ENCODE results near the gene ITPR1.

The ITPR1 gene

DNA sequence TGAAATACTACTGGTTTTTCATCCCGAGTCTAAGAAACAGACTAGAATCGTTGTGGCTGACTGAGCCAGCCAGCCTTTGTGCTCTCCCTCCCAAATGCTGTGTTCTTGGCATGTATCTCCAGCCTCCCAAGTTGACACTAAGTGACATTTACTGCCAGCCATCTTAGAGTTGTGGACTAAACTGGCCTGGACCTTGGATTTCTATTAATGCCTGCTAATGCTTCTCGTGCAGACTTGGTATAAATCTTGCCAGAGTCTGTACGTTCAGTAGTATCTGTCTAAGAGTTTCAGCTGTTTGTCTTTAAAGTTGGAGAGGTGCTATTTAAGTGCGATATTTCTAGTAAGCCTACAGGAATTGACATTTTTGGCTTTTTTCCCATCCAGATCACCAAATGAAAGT is 319.4 kb downstream of the ITPR1 start:
- DNase-seq (ENCODE audit: low read depth, low spot score), result no peak

DNA sequence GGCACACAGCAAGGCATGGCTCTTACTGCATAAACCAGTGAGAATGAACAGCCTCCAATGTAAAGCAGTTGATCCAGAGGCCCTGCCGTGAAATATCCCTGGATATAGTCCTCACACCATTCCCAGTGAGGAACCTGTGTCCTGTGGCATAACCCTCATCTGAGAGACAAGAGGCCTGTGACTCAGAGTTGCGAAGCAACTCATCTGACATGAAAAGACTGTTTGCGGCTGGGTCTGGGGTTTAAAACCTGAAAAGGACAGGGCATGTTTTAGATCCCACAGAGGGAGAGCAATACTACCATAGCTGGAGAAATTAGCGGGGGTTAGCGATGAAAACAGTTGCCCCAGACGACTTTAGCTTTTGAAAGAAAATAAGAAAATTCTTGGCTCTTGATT is 320.8 kb downstream of the ITPR1 start:
- DNase-seq (ENCODE audit: low read depth, low spot score), result no peak

DNA sequence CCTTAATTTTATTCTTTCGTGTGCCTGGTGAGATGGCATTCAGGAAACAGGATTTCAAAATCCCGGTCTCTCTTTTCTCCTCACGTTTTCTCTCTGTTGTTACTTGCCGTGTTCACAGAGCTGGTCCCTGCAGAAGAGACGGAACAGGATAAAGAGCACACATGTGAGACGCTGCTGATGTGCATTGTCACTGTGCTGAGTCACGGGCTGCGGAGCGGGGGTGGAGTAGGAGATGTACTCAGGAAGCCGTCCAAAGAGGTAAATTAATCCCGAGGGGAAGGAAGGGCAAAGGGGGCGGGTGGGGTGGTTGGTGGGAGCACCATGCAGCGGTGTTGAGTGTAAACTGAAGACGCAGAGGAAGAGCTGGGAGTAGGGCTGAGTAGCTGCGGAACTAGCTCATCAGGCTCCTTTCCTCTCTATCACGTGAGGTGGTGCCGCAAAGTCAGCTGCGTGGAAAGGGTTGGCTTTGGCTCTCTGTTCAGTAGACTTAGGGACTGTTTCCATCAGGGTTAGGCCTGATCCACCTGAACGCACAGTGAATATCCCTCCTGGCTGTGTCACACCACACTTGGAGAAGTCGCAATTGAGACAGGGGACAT is 321.3 kb downstream of the ITPR1 start:
- DNase-seq (ENCODE audit: low read depth, low spot score), result no peak

DNA sequence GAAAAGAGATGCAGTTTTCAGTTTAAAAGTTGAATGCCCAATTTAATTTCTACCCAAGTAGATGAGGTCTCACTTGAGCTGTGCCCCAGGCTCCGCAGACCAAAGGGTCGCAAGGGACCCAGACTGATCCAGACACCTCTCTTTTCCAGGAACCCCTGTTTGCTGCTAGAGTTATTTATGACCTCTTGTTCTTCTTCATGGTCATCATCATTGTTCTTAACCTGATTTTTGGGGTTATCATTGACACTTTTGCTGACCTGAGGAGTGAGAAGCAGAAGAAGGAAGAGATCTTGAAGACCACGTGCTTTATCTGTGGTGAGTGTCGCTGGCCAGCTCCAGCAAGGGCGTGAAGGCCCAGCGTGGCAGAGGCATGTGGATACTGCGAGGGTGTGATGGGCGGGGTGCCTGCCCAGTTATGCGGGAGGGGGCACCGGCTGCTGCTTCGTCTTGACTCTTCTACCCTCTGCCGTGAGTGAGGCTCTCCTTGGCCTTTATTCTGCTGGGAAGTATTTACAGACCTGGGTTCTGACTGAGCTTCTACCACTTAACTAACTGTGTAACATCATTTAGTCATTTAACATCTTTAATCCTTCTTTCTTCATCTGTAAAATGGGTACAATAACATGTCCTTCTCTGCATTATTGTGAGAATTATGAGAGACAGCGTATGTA is 321.9 kb downstream of the ITPR1 start:
- no peak for DNase-seq (ENCODE audit: low read depth, low spot score)

DNA sequence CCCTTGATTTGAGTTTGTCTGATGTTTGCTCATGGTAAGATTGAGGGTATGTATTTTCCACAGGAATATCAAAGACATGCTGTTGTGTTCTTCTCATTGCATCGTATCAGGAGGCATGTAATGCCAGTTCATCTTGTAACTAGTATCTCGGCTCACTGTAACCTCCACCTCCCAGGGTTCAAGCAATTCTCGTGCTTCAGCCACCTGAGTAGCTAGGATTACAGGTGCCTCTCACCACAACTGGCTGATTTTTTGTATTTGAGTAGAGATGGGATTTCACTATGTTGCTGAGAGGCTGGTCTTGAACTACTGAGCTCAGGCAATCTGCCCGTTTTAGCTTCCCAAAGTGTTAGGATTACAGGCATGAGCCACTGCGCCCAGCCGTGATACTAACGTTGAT is 323.2 kb downstream of the ITPR1 start:
- no peak for DNase-seq (ENCODE audit: low read depth, low spot score)

DNA sequence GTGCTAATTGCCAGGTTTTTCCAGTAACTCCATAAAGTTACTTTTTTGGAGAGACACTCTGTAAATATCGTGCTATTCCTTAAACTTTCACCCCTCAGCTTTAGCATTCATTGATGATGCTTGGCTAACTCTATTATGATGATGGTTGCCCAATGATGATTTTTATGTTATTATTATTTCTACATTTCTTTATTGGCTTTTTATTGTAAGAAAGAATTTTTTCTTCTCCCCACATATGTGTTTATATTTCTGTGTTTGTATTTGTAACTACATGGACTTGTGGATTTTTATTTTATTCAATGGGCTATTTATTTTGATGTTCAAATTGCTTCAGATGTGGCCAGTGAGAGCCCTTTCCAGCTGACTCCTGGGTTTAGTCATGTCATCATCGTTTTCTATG is 323.6 kb downstream of the ITPR1 start:
- no peak for DNase-seq (ENCODE audit: low read depth, low spot score)

DNA sequence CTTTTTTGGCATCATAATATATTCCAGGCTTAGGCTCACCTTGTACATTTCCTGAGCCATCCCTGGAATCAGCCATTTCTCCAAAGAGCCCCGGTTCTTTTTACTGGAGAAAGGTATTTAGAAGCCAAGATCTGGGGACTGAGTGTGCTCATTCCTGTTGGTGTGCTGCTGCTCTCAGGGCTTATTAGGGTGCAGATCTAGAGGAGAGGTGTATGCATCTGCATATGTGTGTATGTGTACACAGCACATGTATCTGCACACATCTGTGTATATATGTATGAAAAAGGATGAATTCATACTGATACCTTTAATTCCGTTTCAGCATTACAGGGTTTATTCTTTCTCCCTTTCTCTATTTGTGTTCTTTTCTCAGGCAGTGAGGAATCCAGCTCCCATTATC is 324.0 kb downstream of the ITPR1 start:
- DNase-seq (ENCODE audit: low read depth, low spot score), result no peak

DNA sequence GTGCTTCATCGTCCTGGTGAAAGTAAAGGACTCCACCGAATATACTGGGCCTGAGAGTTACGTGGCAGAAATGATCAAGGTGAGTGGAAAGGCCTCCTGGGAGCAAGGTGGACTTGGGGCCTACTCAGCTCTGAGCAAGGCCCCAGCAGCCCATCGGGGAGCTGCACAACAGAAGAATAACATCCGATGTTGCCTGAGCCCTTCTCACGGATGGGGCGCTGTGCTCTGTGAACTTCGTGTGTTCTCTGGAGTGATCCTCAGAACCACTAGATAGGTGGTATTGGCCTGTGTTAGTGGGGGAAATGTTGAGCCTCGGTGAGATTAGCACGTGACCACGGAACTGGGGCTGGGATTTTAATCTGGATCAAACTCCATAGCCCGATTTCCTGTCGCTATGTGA is 325.0 kb downstream of the ITPR1 start:
- DNase-seq (ENCODE audit: low read depth, low spot score), result no peak

DNA sequence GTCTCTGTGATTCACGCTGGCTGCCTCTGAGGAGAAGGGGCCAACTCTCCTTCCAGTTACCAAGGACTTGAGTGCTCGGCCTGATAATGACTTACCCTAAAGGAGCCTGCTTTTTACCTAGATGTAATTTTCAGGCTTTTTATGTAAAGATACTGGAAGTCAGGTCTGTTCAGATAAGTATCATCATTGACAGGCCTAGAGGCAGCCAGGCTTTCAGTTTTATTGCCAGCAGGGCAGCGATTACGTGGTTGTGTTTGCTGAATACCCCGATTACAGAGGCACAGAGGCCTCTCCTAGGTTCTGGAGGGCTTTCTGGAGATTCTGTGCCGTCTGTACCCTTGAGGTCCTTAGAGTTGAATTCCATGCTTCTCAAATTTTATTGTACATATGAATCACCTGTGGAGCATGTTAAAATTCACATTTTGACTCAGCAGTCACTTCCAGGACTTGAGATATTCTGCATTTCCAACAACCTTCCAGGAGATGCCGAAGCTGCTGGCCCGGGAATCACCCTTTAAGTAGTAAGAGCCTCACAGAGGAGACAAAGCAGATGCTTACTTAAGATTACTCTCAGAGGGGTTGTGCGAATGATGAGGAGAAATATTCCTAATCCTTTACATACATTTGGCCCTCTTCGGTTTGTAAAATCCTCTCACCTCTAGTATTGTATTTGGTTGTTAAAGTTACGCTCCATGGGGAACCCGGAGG is 326.0 kb downstream of the ITPR1 start:
- DNase-seq (ENCODE audit: low read depth, low spot score), result no peak

DNA sequence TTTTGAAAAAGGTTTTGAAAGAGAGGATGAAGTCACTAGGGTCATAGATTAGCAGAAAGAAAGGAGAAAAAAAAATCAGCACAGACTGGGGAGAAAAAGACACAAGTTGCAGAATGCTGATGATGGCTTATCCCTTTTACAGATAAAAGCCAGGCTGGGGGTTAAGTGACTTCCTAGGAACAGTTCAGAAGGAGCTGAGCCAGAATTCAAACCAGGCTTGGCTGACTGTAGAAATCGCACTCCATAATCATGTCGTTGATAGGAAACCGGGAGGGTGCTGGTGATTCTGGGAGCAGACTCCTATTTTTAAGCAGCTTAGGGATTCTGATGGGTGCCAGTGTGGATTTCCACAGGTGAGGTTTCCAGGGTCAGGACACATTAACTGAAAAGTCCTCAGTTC is 326.6 kb downstream of the ITPR1 start:
- DNase-seq (ENCODE audit: low read depth, low spot score), result no peak

DNA sequence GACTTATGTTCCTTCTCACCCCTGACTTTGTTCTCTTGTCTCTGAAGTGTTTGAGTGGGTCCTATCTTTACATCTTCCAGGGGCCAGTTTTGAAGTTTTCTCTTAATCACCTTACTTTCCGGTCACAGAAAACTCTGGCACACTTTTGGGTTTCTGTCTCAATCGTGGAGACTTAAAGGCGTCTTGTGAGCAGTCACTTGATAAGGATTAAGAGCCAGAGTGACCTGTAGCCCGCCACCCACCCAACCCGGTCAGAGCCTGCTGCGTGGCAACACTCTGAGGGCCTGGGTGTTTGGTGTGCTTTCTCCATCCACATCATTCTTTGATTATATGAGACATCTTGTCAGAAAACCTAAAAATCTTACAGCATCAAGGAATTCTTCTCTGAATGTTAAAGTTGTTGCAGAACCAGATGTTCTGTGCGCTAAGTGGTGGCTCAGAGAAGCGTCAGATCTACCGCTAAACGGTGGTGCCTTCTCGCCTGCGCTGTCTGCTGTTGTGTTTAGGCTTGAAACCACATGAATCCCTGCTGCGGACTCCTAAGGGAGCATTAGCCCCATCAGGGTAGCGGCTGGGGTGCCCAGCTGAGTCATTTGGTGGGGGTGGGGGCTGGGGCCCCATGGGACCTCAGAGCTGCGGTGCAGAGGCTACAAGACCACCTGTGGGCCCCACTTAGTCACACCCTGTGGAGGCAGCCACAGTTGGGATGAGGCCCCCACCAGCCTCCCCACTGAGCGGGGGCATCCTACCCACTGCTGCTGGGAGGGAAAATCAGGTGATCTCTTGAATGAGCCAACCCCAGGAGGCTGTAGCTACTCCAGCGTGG is 327.4 kb downstream of the ITPR1 start:
- DNase-seq (ENCODE audit: low read depth, low spot score), result no peak

DNA sequence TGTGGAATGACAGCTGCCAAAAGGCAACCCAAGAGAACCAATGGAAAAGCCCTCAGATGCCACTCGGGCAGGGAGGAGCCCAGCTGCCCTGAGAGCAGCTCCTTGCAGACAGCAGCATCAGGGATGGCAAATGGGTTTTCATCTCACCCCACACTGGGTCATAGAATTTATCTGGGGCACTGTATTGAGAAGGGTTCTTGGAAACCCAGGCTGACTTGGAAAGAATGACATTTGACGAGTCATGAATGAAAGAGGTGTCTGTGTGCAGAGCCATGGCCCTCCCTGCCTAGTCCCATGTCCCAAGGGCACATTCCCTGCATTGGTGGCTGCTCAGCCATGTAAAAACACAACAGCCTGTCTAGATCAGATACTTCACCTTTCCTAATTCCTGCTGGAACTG is 328.2 kb downstream of the ITPR1 start:
- no peak for DNase-seq (ENCODE audit: low read depth, low spot score)

DNA sequence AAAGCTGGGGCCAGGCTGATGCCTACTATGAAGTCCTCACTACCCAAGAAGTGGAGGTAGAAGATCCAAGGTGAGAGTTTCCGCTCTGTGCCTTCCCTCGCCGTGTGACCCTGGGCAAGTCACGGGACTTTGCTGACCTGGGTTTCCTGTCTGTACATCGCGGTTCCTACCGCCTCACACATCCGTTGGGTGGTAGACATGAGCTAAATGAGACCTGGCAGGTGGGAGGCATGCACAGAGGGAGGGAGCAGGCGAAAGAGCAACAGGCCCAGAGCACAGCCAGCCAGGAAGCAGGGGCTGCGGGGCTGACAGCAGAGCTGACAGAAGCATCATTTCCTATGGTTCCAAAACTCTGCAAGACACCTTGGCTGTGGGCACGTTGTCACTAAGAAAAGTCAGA is 328.8 kb downstream of the ITPR1 start:
- no peak for DNase-seq (ENCODE audit: low read depth, low spot score)

DNA sequence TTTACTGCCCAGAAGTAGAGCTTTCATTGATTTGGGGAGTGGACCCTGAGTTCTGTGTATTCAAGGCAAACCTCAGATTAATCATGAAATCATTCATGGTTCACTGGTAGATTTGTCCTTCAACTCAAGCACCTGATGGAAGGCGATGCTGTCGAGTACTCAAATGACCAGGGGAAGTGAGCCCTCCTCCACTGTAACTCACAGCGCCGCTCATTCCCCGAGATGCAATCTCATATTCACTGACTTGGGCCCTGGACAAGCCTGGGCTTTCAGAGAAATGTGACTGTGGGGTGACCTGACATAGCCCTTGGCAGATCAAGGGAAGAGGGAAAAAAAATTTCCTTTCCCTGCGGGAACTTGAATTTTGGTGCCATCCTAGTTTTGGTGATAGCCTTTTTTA is 329.4 kb downstream of the ITPR1 start:
- no peak for DNase-seq (ENCODE audit: low read depth, low spot score)

DNA sequence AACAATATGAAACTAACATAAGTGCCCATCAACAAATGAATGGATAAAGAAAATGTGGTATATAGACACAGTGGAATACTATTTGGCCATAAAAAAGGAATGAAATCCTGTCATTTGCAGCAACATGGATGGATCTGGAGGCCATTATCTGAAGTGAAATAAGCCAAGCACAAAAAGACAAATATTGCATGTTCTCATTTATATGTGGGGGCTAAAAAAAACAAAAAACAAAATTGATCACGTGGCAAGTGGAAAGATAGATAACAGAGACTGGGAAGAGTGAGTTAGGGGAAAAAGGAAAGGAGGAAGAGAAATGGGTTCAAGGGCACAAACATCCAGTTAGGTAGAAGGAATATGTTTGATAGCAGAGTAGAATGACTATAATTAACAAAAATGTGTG is 330.2 kb downstream of the ITPR1 start:
- no peak for DNase-seq (ENCODE audit: low read depth, low spot score)

DNA sequence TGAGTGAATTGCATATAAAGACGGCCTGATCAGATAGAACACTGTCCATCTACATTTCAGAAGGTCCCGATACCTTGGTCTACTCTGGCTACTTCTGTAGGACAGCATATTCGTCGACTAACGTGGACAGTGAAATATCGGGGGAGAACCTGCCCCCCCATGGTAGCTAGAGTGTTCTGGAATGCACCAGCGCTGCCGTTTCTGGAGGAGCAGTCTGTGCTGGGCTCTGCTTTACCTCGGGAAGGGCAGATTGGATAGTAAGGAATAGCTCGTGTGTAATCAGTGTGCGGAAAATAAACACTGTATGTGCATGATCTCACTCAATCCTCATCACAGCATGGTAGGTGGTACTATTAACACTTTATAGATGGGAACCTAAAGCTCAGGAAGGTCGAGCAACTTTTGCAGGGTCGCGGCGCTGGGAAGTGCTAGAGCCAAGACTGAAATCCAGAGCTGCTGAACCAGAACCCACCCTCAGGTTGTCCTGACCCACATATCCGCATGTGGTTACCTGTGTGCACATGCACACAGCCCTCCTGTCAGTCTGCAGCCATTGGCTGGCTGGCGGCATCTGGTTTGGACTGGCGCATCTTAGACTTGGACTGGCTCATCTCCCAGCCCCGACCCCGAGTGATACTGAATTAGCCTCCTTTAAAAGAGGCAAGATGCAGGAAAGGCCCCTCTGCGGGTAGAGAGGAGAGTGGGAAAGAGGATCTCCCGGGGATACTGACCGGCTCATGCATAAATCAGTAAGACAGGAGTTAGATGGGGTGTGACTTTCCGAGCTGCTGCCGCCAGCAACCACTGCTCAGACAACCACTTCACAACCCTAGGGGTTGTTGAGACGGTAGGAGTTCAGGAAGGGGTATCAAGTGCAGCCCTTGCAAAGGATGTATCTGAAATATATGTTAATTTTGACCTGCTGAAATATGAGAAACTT is 331.1 kb downstream of the ITPR1 start:
- DNase-seq (ENCODE audit: low read depth, low spot score), result no peak

DNA sequence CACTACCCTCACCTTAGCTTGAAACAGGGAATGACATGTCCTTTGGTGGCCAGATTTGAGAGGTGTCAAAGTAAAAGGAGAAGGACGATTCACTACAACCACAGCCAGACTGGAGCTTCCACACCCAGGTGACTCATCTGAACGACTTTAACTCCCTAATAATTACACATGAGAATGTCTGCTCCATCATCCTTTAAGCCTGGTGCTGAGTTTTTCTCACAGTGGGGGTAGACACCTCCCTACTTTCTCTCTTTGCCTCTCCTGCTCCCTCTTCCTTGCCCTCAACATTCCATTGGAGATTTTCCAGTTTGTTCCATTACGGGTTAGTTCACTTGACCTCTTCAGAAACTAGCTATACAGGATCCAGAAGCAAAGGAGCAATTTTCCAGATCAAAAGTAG is 331.8 kb downstream of the ITPR1 start:
- DNase-seq (ENCODE audit: low read depth, low spot score), result no peak

DNA sequence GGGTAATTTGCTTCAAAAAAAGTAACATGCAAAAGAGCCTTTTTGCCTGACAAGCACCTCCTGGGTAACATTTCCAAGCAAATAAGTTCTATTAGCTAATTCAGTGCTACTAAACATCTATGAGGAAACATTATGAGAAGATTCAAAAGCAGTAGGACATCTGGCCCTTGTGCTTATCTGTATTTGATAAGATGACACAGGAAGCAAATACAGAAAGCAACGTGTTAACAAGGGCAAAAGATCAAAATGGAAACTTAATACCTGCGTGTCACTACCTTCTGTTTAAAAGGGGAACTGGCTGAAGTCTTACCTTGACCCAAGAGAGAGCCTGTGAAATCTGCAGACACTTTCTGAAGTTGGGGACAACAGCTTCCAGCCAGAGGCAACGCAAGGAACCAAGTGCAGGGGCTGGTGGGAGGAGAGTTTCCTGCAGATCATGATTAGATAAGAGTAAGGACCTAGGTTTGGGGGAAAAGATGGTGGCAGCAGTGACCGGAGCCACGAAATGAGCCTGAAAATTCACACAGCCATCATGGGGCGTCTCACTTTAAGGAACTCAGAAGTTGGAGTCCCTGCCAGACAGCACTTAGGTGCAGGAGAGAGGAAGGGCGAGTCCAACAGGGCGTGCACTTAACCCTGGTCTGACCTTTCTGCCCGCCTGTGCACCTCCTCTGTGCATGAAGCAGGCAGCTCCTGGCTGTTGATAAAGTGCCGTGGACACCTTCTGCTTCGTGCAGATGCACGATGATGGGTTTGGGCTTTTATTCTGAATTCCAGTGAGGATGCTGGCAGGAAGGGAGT is 332.5 kb downstream of the ITPR1 start:
- DNase-seq (ENCODE audit: low read depth, low spot score), result no peak

DNA sequence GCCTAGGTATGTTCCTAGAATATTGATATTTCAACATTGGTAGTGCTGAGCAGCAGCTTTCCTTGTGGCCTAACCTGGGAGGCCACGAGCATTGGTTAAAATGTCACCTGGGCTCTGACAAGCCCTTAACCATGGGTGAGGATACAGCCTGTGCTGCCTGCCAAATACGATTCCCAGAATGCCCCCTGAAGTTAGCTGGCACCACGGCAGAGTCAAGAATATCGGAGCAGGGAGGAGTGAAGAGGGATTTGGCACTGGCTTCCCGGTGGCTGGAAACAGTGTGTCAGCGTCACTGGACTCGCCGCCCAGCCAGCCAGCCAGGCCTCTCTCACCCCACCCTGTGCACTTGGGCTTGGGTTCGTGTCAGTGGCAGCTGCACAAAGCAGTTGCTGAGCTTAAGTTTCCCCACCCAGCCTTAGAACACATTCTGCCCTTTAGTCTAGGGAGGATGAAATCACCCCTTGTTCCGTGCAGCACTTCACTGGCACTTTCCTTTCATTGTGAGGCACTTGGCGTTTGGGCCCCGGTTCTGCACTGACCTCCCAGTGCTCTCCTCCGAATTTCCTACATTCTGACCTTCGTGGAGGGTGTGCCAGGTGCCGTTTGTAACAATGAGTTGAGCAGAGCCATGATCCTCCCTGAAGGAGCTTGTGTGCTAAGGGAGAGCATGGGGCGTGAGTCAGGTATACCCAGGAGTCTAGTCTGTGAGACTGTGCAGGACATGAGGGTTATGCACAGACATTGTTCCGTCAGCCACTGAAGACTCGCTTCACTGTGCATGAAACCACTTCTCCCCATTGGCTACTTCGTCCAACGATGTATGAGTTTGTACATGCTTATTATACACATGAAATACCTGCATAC is 333.3 kb downstream of the ITPR1 start:
- DNase-seq (ENCODE audit: low read depth, low spot score), result no peak
